HG03280 (cell line): ENCODE data around the gene CBR3.
A peak's percentile ranks its signal among the peaks of the same experiment; 100 is the strongest.
"Not testable (repeated sequence)": the region's sequence is repeated elsewhere in the genome, so short reads cannot be mapped to it uniquely, and the experiment has no call there.

ENCODE experiments used
- ATAC-seq: cut with Tn5 transposase; IDR thresholded peaks from one replicate; pipeline ENCODE4 v1.9.1; 2021; ENCODE audit warnings: mild to moderate bottlenecking, moderate library complexity; ENCODE audit not compliant: unreplicated experiment

Gene CBR3

DNA sequence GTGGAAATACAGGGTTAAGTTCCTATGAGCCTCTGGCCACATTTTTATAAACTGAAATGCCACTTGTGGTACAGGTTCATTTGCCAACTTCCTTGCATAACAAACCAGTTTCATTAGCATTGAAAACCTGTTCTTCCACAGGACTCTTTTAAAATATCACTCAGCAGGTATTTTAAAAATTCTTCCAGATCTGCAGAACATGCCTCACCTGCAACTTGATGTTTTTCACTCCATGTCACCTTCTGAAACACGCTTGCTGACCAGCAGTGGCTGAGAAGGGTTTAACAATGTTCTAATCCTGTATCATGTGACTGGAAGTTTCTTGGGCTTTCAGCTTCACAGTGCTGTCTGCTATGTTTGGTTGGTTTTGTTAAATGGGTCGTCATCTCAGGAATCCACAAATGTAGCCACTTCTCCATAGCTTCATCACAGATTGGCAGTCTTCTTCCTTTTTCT lies 17.6 kb upstream of the CBR3 start:
- ATAC-seq: no peak

DNA sequence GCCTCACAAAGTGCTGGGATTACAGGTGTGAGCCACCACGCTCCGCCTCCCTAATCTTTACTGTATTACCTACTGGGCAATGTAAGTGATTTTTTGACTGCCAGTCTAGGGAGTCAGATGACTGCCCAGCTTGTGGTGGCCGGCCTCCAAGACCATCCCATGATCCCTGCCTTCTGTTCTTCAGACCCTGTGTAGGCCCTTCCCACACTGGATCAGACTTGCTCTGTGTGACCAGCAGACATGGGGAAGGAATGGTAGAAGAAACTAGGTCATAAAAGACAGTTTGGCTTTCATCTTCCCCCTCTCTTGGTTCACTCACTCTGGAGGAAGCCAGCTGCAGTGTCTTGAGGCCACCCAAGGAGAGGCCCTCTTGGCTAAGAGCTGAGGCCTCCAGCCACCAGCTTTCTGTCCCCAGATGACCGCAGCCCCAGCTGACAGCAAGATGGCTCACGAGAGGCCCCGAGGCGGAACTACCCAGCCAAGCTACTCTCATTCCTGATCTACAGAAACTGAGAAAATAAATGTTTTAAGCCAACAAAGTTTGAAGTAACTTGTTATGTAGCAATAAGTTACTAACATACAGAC lies 14.5 kb upstream of the CBR3 start:
- no peak for ATAC-seq

DNA sequence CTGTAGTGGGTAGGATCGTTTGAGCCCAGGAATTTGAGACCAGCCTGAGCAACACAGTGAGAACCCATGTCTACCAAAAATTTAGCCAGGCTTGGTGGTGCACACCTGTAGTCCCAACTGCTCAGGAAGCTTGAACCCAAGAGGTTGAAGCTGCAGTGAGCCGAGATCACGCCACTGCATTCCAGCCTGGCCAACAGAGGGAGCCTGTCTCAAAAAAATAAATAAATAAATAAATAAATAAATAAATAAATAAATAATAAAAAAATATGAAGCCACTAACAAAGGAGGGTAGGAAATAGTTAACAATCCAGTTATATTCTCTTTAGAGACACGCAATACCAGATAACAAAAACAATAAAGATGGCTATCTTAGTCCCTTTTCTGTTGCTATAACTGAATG lies 11.9 kb upstream of the CBR3 start:
- no peak for ATAC-seq

DNA sequence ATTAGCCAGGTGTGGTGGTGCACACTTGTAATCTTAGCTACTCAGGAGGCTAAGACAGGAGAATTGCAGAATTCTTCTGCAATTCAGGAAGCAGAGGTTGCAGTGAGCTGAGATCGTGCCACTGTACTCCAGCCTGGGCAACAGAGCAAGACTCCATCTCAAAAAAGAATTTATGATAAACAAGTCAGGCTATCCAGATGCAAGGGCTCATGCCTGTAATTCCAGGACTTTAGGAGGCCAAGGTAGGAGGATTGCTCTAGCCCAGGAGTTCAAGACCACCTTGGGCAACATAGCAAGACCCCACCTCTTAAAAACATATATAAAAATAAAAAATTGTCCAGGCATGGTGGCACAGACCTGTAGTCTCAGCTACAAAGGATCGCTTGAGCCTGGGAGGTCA lies 10.5 kb upstream of the CBR3 start:
- ATAC-seq: no peak

DNA sequence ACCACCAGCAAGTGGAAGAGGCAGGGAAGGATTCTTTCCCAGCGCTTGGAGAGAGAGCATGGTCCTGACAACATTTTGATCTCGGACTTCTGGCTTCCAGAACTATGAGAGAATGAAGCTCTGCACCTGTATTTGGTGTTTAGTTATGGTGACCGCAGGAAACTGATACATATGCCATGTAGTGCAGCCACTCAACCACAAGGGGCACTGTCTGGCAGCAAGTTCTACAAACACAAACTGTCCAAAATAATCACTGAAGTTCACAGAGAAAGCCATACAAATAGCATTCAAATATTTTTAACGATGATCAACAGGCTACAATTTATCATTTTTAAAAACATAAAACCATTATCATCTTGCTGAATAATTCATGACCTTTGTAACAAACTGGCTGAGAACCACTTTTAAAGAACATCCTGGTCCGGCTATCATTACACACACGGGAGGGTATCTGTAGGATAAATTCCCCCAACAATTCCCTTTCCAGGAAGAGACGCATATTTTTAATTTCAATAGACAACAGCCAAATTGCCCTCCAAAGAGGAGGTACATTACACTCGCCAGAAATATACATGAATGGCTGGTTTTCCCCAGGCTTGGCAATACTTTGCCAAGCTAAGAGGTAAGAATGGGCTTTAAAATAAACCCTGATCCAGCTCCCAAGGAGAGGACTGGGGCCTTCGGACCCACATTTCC lies 9.2 kb upstream of the CBR3 start:
- peak; percentile 48 for ATAC-seq

DNA sequence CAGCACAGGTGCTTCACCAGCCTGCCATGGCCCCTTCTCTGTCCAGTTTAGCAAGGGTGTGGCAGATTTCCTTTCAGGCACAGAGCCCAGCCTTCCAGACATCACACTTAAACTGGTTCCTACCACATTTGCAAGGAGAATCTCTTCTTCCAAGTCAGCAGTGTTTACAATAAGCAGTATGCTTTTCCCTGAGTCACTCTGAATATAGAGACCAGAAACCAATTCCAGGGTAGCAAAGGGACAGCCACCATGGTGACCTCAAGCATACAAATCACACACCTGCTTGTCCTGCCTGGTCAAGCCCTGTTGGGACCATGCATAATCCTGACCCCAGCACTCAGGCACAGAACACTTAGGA lies 8.7 kb upstream of the CBR3 start:
- no peak for ATAC-seq

DNA sequence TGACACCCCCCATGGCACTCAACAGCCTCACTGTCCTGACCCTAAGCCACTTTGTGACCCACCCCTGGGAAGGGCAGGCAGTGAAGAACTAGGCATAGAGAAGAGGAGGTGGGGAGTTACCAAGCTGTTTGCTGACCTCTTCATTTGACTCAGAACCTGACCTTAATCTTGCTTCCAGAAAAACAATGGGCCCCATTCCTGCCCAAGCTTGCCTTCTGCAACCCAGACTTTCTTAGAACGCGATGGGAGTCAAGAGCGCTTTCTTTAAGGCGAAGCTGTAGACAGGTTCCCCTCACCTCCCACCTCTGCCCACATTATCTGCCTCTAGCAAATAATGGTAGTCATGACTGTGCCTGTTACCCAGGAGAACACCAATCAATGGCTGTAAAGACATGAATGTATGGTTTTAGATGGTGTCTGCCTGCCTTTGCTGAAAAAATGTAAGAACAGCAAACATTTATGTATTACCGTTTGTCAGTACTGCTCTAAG lies 8.2 kb upstream of the CBR3 start:
- no peak for ATAC-seq

DNA sequence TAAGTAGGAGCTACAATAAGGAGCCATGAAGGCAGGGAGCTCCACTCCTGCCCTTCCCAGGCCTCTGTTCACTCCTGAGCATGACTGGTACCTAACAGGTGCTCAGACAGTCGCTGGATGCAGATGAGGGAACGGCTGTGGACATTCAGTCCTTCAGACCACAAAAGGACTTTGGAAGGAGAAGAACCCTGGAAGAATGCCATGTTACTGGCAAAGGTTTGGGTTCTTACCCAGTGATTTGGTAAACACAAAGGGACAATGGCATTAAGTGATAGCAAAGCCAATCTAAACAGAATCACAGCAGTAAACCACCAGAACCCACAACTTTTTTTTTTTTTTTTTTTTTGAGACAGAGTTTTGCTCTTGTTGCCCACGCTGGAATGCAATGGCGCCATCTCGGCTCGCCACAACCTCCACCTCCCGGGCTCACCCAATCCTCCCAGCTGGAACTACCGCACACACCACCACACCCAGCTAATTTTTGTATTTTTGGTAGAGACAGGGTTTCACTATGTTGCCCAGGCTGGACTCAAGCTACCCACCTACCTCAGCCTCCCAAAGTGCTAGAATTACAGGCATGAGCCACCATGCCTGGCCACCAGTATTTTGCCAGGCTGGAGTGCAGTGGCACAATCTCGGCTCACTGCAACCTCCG lies 7.5 kb upstream of the CBR3 start:
- no peak for ATAC-seq

DNA sequence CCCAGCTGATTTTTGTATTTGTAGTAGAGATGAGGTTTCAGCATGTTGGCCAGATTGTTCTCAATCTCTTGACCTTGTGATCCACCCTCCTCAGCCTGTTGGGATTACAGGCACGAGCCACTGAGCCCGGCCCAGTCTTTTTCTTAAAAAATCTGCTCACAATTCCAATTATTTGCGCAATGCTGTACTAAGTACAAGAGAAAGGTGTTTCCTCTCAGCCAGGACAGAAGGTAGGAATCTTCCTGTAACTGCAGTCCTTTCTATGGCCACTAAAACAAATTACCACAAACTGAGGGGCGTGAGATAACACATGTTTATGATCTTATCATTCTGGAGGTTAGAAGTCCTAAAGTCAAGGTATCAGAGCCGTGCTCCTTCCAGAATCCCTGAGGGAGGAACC lies 6.9 kb upstream of the CBR3 start:
- ATAC-seq: no peak

DNA sequence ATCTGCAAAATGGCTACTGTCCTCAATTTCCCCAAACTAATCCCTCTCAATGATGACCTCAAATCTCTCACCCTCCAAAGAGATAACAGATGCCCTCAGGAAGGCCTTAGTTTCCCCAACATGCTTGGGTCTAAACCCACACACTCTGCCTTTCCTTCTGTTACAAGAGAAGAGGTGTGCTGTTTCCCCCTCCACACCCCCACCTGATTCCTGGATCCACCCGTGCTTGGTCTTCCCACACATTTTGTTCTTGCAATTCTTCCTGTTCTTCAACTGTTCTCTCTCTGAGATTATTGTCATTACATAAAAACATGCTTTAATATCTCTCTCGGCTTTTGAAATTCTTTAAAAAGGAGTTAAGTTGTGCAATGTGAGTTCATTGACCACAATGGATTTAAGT lies 5.7 kb upstream of the CBR3 start:
- ATAC-seq: no peak

DNA sequence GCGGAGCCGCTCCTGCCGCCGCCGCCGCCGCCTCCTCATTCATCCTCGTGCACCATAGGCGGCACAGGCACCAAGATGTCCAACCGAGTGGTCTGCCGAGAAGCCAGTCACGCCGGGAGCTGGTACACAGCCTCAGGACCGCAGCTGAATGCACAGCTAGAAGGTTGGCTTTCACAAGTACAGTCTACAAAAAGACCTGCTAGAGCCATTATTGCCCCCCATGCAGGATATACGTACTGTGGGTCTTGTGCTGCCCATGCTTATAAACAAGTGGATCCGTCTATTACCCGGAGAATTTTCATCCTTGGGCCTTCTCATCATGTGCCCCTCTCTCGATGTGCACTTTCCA lies 4.5 kb upstream of the CBR3 start:
- not testable (repeated sequence) for ATAC-seq

DNA sequence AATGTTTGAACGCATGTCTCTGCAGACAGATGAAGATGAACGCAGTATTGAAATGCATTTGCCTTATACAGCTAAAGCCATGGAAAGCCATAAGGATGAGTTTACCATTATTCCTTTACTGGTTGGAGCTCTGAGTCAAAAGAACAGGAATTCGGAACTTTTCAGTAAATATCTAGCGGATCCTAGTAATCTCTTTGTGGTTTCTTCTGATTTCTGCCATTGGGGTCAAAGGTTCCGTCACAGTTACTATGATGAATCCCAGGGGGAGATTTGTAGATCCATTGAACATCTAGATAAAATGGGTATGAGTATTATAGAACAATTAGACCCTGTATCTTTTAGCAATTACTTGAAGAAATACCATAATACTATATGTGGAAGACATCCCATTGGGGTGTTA lies 4.0 kb upstream of the CBR3 start:
- not testable (repeated sequence) for ATAC-seq

DNA sequence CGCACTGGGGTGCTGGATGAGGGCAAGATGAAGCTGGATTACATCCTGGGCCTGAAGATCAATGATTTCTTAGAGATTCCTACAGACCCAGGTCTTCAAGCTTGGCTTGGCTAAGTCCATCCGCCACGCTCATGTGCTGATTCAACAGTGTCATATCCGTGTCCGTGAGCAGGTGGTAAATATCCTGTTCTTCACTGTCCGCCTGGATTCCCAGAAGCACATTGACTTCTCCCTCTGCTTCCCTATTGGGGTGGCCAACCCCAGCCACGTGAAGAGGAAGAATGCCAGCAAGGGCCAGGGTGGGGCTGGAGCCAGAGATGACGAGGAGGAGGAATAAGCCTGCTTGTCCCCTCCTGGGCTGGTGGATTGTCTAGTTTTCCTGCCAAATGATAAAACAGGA lies 2.2 kb upstream of the CBR3 start:
- ATAC-seq: no peak

DNA sequence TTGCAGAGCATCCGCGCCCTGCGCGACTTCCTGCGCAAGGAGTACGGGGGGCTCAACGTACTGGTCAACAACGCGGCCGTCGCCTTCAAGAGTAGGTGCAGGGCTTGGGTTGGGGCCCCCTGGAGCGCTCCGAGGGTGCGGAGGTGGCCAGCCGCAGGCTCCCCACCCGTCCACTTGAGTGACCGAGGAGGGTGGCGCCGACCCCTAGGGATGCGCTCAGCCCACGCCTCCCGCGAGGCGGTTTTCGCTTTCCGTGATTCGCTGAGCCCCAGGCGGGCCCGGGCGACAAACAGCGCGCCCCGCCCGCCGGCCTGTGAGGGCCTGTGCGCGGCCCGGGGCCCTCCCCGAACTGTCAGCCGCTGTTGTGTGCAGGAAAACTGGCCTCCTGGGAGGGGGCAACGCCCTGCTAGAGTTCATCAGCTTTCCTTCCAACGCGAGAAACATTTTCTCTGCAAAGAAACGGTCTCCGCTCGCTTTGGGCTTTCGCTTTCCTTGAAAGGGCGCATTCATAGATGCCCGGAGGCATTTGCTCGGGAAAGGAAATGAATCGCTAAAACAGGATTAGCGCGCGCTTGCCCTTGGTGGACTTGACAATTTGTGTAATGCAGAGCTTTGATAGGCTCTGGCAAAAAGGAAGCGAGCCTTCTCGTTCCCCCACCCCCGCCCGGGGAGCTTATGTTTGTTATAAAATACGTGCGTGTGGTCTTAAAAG lies 668 bp downstream of the CBR3 start:
- ATAC-seq: no peak

DNA sequence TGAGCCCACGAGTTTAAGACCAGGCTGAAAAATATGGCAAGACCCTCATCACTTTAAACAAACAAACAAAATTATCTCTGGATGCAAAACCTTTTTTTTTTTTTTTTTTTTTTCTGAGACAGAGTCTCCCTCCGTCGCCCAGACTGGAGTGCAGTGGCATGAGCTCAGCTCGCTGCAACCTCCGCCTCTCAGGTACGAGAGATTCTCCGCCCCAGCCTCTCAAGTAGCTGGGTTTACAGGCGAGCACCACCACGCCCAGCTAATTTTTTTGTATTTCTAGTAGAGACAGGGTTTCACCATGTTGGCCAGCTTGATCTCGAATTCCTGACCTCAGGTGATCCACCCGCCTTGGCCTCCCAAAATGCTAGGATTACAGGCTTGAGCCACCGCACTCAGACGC lies 4.9 kb downstream of the CBR3 start:
- ATAC-seq: not testable (repeated sequence)

DNA sequence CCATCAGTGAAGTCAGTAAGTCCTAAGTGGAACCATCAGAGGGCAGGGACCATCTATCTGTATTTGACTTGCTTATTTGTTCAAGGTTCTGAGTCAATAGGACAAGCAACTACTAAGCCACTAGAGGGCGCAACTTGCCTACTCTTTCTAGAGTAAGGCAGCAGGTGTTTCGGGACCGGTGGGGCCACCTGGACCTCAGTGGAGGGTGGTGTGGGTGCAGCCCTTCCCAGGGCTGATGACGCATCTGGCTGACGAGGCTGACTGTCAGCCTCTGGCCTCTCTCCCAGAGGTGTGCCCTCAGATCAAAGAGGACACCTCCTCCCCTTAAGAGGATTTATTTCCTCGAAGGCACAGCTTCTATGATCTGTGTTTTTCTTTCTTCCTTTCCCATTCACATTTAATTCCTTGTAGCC lies 6.6 kb downstream of the CBR3 start:
- peak; percentile 89 for ATAC-seq

DNA sequence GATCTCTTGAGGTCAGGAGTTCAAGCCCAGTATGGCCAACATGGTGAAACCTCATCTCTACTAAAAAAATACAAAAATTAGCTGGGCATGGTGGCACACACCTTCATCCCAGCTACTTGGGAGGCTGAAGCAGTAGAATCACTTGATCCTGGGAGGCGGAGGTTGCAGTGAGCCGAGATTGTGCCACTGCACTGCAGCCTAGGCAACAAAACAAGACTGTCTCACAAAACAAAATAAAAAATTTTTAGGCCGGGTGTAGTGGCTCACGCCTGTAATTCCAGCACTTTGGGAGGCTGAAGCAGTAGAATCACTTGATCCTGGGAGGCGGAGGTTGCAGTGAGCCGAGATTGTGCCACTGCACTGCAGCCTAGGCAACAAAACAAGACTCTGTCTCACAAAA lies 9.4 kb downstream of the CBR3 start:
- ATAC-seq: not testable (repeated sequence)

DNA sequence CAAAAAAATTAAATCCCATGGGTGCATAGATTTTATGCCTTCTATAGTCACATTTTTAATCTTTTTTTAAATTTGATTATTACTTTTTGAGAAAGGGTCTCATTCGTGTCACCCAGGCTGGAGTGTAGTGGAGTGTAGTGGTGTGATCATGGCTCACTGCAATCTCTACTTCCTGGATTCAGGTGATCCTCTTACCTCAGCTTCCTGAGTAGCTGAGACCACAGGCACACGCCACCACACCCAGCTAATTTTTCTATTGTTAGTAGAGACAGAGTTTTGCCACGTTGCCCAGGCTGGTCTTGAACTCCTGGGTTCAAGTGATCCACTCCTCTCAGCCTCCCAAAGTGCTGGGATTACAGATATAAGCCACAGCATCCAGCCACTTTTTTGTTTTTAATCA lies 10.4 kb downstream of the CBR3 start:
- ATAC-seq: no peak

DNA sequence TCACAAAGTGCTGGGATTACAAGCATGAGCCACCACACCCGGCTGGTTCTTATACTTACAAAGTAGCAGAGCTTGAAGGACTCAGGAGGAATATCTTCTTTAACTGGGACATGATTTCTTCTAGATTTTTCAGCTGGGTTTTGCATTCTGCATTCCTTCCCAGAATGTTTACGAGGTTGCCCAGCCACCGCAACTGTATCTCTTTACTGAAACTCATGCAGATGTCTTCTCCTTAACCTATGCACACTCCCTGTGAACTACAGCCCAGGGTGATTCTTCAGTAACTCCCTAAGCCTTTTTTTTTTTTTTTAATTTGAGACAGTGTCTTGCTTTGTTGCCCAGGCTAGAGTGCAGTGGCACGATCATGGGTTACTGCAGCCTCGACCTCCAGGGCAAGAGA lies 13.0 kb downstream of the CBR3 start:
- no peak for ATAC-seq

DNA sequence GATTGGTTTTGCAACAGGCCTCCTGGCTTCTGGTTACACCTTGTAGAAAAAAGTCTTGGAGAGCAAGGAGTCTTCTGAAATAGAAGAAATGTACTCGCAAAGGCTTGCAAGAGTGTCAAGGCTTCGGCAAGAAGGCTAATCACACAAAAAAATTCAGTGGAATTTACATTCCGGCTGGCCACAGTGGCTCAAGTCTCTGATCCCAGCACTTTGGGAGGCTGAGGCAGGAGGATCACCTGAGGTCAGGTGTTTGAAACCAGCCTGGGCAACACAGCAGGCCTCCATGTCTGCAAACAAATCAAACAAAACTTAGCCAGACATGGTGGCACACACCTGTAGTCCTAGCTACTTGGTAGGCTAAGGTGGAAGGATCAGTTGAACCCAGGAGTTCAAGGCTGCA lies 14.0 kb downstream of the CBR3 start:
- ATAC-seq: no peak

DNA sequence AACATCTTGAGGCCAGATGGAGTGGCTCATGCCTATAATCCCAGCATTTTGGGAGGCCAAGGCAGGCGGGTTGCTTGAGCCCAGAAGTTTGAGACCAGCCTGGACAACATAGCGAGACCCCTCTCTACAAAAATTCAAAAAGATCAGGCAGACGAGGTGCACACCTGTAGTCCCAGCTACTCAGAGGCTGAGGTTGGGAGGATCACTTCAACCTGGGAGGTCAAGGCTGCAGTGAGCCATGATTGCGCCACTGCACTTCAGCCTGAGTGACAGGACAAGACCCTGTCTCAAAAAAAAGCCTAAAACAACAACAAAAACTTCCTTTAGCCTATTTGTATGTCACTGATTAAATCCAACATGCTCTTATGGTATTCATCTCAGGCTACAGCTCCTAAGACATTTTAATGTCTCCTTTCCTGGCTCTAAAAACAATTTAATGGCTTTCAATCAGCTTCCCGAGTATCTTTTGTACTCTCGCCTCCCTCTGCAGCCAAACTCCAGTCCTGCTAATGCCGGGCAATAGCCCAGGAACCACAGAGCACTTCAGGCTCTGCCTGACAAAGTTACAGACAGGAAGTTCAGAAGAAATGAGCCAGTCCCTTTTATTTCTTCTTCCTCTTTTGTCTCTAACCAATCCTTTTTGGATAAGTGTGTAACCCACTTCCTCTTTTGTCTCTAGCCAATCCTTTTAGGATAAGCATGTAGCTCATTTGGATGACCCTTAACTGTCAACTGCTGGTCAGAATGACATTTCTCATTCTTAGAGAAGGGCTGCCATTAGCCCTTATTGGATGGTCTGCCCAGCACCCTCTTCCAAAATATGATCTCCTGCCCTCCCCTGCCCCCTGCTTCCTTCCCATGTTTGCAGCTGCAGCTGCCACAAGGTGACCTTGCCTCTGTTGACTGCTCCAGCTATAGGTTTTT lies 15.2 kb downstream of the CBR3 start:
- ATAC-seq: no peak
